Neural cell (in vitro differentiated cells): Measurements from ENCODE around the gene FTSJ3. TPM values are rescaled to one million over a fixed set of nuclear protein-coding genes. Genes with fewer than 3 reads are reported as not detected.
"Not testable (repeated sequence)": the region's sequence is repeated elsewhere in the genome, so short reads cannot be mapped to it uniquely, and the experiment has no call there.

Source experiments
- H2AFZ ChIP-seq: fragments of 200-600, 300-800 bp; sonication (generic), shearing (Covaris generic); 2 replicates; pipeline ENCODE4 v1.6.0; 2014; ENCODE audit warnings: low read depth, mild to moderate bottlenecking, antibody characterized with exemption, low read length, moderate library complexity
- H3F3A ChIP-seq: fragments of 200-600 bp; shearing (Covaris generic); 2 replicates; pipeline ENCODE4 v1.6.1; 2016; ENCODE audit warnings: mild to moderate bottlenecking, moderate library complexity, mixed read lengths, antibody characterized with exemption, low read length; ENCODE audit not compliant: insufficient read depth, poor library complexity, severe bottlenecking
- H3K27ac ChIP-seq: fragments of 200-600, 300-800 bp; sonication (generic), shearing (Covaris generic); 2 replicates; pipeline ENCODE4 v1.5.1; 2014; ENCODE audit warnings: mild to moderate bottlenecking, low read length, moderate library complexity
- H3K27me3 ChIP-seq: fragments of 300-800, 200-600 bp; sonication (generic), shearing (Covaris generic); 2 replicates; pipeline ENCODE4 v1.6.0; 2014; ENCODE audit warnings: mild to moderate bottlenecking, low read depth, low read length, moderate library complexity; ENCODE audit not compliant: insufficient read depth
- H3K36me3 ChIP-seq: fragments of 300-800, 200-600 bp; sonication (generic), shearing (Covaris generic); 2 replicates; pipeline ENCODE4 v1.5.1; 2014; ENCODE audit warnings: mild to moderate bottlenecking, antibody characterized with exemption, low read length, moderate library complexity; ENCODE audit not compliant: insufficient read depth
- H3K4me2 ChIP-seq: fragments of 300-800, 200-600 bp; sonication (generic), shearing (Covaris generic); 2 replicates; pipeline ENCODE4 v1.6.0; 2014; ENCODE audit warnings: mild to moderate bottlenecking, low read length
- H3K4me3 ChIP-seq: fragments of 300-800, 200-600 bp; sonication (generic), shearing (Covaris generic); 2 replicates; pipeline ENCODE4 v1.5.1; 2014; ENCODE audit warnings: mild to moderate bottlenecking, low read length, moderate library complexity
- H3K79me2 ChIP-seq: fragments of 200-600 bp; shearing (Covaris generic); replicated peaks from 2 replicates; pipeline ENCODE4 v1.6.0; 2014; ENCODE audit warnings: mild to moderate bottlenecking, low read length, moderate library complexity; ENCODE audit not compliant: insufficient read depth
- H3K9ac ChIP-seq: fragments of 300-800, 200-600 bp; sonication (generic), shearing (Covaris generic); 2 replicates; pipeline ENCODE4 v1.6.1; 2016; ENCODE audit warnings: mild to moderate bottlenecking, low read length, mixed read lengths
- H3K9me2 ChIP-seq: fragments of 200-600 bp; shearing (Covaris generic); 2 replicates; pipeline ENCODE4 v1.6.1; 2016; ENCODE audit warnings: mild to moderate bottlenecking, low read length, mixed read lengths; ENCODE audit not compliant: insufficient read depth
- H3K9me3 ChIP-seq: fragments of 200-600, 300-800 bp; sonication (generic), shearing (Covaris generic); 2 replicates; pipeline ENCODE4 v1.6.1; 2016; ENCODE audit warnings: mild to moderate bottlenecking, mixed run types, low read length, moderate library complexity, mixed read lengths
- H4K20me1 ChIP-seq: fragments of 200-600 bp; shearing (Covaris generic); 2 replicates; pipeline ENCODE4 v1.6.1; 2016; ENCODE audit warnings: mild to moderate bottlenecking, mixed run types; ENCODE audit not compliant: insufficient read depth
- CTCF ChIP-seq: fragments of 450-650 bp; IDR thresholded peaks from 2 replicates; pipeline ENCODE4 v1.5.1; 2014; ENCODE audit warnings: antibody characterized with exemption, mild to moderate bottlenecking, moderate library complexity; ENCODE audit not compliant: poor library complexity, severe bottlenecking
- EP300 ChIP-seq: fragments of 450-650 bp; conservative IDR thresholded peaks from 2 replicates; pipeline ENCODE4 v1.6.1; 2014; ENCODE audit warnings: antibody characterized with exemption, mild to moderate bottlenecking, moderate library complexity; ENCODE audit not compliant: poor library complexity, severe bottlenecking
- EZH2 ChIP-seq: fragments of 200-600, 300-800 bp; shearing (Covaris generic), sonication (generic); IDR thresholded peaks from 2 replicates; pipeline ENCODE4 v1.6.1; 2014; ENCODE audit warnings: antibody characterized with exemption, low read length, borderline replicate concordance, mild to moderate bottlenecking; ENCODE audit not compliant: insufficient read depth, poor library complexity, severe bottlenecking
- MXI1 ChIP-seq: fragments of 450-650 bp; conservative IDR thresholded peaks from 2 replicates; pipeline ENCODE4 v1.6.1; 2014; ENCODE audit warnings: antibody characterized with exemption, mild to moderate bottlenecking; ENCODE audit not compliant: poor library complexity, severe bottlenecking
- POLR2AphosphoS5 ChIP-seq: IDR thresholded peaks from 2 replicates; pipeline ENCODE4 v1.6.1; 2012
- RAD21 ChIP-seq: fragments of 450-650 bp; conservative IDR thresholded peaks from 2 replicates; pipeline ENCODE4 v1.6.1; 2014; ENCODE audit warnings: antibody characterized with exemption, mild to moderate bottlenecking, moderate library complexity
- REST ChIP-seq: IDR thresholded peaks from 2 replicates; pipeline ENCODE4 v1.6.1; 2012; ENCODE audit warnings: borderline replicate concordance
- SMC3 ChIP-seq: fragments of 450-650 bp; conservative IDR thresholded peaks from 2 replicates; pipeline ENCODE4 v1.6.1; 2014; ENCODE audit warnings: antibody characterized with exemption, mild to moderate bottlenecking, moderate library complexity; ENCODE audit not compliant: poor library complexity
- TAF1 ChIP-seq: IDR thresholded peaks from 2 replicates; pipeline ENCODE4 v1.6.1; 2012; ENCODE audit warnings: low read depth
- polyA plus RNA-seq: library from polyadenylated mRNA; depleted of rRNA; stranded (reverse); fragments of >200 nt; gene quantifications from 2 replicates; pipeline ENCODE4 v1.2.3, GENCODE V29; 2014

The FTSJ3 gene
- polyA plus RNA-seq, 1 donor from 2014 or later: 23.2 TPM

DNA sequence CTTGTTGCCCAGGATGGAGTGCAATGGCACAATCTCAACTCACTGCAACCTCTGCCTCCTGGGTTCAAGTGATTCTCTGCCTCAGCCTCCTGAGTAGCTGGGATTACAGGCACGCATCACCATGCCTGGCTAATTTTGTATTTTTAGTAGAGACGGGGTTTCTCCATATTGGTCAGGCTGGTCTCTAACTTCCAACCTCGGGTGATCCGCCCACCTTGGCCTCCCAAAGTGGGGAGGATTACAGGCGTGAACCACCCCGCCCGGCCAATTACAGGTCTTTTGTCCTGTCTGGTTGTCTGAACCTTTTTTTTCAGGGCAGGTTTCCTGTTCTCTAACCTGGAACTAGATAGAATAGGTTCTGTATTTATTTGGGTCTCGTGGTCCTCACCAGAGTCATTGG lies 29.0 kb upstream of the FTSJ3 start:
- not testable (repeated sequence) for H3K9me2 ChIP-seq, H4K20me1 ChIP-seq, H3K4me3 ChIP-seq, H3K27ac ChIP-seq, H3K79me2 ChIP-seq, H3F3A ChIP-seq, H3K36me3 ChIP-seq, H3K9ac ChIP-seq, H2AFZ ChIP-seq, H3K27me3 ChIP-seq, H3K9me3 ChIP-seq, H3K4me2 ChIP-seq

- Histone ChIP-seq H3K79me2 (no peaks in the 10 kb centered on the region), H3K4me3 (no peak overlapping the region), H3K9me3 (no peaks in the 10 kb centered on the region), H3K27ac (no peak overlapping the region), H2AFZ (no peak overlapping the region), H3K9me2 (no peaks in the 10 kb centered on the region), H3K4me2 (no peak overlapping the region), H3F3A (no peaks in the 10 kb centered on the region), H3K27me3 (no peaks in the 10 kb centered on the region), H3K9ac (no peak overlapping the region), H3K36me3 (no peaks in the 10 kb centered on the region), H4K20me1 (no peaks in the 10 kb centered on the region)
- TF ChIP-seq TAF1 (no peak), EZH2 (no peak), RAD21 (no peak), POLR2AphosphoS5 (no peak), MXI1 (no peak), REST (no peak), CTCF (no peak), EP300 (no peak), SMC3 (no peak)
Observed at GRCh38 chr17:63855185-63855584, 27.7 kb upstream of the FTSJ3 start.

DNA sequence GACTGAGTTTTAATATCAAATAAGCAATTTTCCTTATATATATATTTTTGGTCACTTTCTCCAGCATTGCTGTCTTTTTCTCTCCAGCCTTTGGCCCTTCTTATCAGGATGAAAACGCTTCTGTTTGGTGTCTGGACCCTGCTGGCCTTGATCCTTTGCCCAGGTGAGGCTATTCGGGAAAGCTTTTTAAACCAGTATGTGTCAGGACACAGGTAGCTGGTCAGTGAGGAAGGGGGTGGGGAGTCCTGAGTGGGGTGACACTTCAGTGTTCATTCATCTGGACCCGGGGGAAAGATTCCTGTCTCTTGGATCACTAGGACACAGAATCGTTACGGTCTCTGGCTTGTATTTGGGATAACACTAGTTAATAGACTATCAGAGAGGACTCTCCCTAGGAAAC lies 27.2 kb upstream of the FTSJ3 start:
- TF ChIP-seq EZH2: no peak
- no peak for TF ChIP-seq POLR2AphosphoS5
- no peak for TF ChIP-seq EP300
- no peak for TF ChIP-seq CTCF
- no peak for TF ChIP-seq RAD21
- TF ChIP-seq REST: no peak
- TF ChIP-seq MXI1: no peak
- TF ChIP-seq TAF1: no peak
- TF ChIP-seq SMC3: no peak
- Histone ChIP-seq H3K4me2 (no peak overlapping the region), H3K27me3 (no peaks in the 10 kb centered on the region), H3K9ac (no peak overlapping the region), H4K20me1 (no peaks in the 10 kb centered on the region), H2AFZ (no peak overlapping the region), H3K4me3 (no peak overlapping the region), H3K79me2 (no peaks in the 10 kb centered on the region), H3K36me3 (no peaks in the 10 kb centered on the region), H3K27ac (no peak overlapping the region), H3F3A (no peaks in the 10 kb centered on the region), H3K9me2 (no peaks in the 10 kb centered on the region), H3K9me3 (no peaks in the 10 kb centered on the region)
